GM18517 (cell line): ENCODE measurements around the gene FSTL4.

ENCODE experiments used
- ATAC-seq: cut with Tn5 transposase; IDR thresholded peaks from one replicate; pipeline ENCODE4 v1.9.1; 2021; ENCODE audit warnings: mild to moderate bottlenecking, moderate library complexity; ENCODE audit not compliant: unreplicated experiment

Gene FSTL4

GRCh38 chr5:133612249-133612860 lies at the start of gene FSTL4:
FSTL4 (minus strand) TSS chr5:133612541.
- no peak for ATAC-seq

GRCh38 chr5:133661389-133661788 lies 49.0 kb upstream of the FSTL4 start:
- ATAC-seq, result no peak

GRCh38 chr5:133658327-133658726 lies 46.0 kb upstream of the FSTL4 start:
- no peak for ATAC-seq

- ATAC-seq, result no peak
Observed at GRCh38 chr5:133657036-133657435, 44.7 kb upstream of the FSTL4 start.

- ATAC-seq, result no peak
Observed at GRCh38 chr5:133655966-133656365, 43.6 kb upstream of the FSTL4 start.

GRCh38 chr5:133653760-133654049 lies 41.4 kb upstream of the FSTL4 start:
- no peak for ATAC-seq

GRCh38 chr5:133652951-133653759 lies 40.8 kb upstream of the FSTL4 start:
- no peak for ATAC-seq

GRCh38 chr5:133644000-133644865 lies 31.9 kb upstream of the FSTL4 start:
- no peak for ATAC-seq

GRCh38 chr5:133643365-133643764 lies 31.0 kb upstream of the FSTL4 start:
- no peak for ATAC-seq

- ATAC-seq, result no peak
Observed at GRCh38 chr5:133642153-133642722, 29.9 kb upstream of the FSTL4 start.

- no peak for ATAC-seq
Observed at GRCh38 chr5:133641683-133642082, 29.3 kb upstream of the FSTL4 start.

GRCh38 chr5:133639850-133640528 lies 27.6 kb upstream of the FSTL4 start:
- ATAC-seq, result no peak

GRCh38 chr5:133638436-133638835 lies 26.1 kb upstream of the FSTL4 start:
- no peak for ATAC-seq

- ATAC-seq, result no peak
Observed at GRCh38 chr5:133637206-133637605, 24.9 kb upstream of the FSTL4 start.

- ATAC-seq, result no peak
Observed at GRCh38 chr5:133635051-133635450, 22.7 kb upstream of the FSTL4 start.

- ATAC-seq, result no peak
Observed at GRCh38 chr5:133627180-133627579, 14.8 kb upstream of the FSTL4 start.

- no peak for ATAC-seq
Observed at GRCh38 chr5:133624316-133624715, 12.0 kb upstream of the FSTL4 start.

- no peak for ATAC-seq
Observed at GRCh38 chr5:133618141-133618540, 5.8 kb upstream of the FSTL4 start.

- no peak for ATAC-seq
Observed at GRCh38 chr5:133613743-133614142, 1.4 kb upstream of the FSTL4 start.

GRCh38 chr5:133613184-133613583 lies 843 bp upstream of the FSTL4 start:
- ATAC-seq, result no peak
